HepG2 (cell line): ENCODE measurements around the gene SLC35B2. TPM values are rescaled to one million over a fixed set of nuclear protein-coding genes. Genes with fewer than 3 reads are reported as not detected.
A peak's percentile ranks its signal among the peaks of the same experiment; 100 is the strongest.

Experiments used
- AHR ChIP-seq: IDR thresholded peaks from 2 replicates; pipeline ENCODE4 v1.6.1; 2018; ENCODE audit warnings: missing genetic modification reagents, missing compliant biosample characterization
- GPBP1L1 ChIP-seq: sonication (generic); formaldehyde crosslinking; IDR thresholded peaks from 2 replicates; pipeline ENCODE4 v1.5.0; 2020; ENCODE audit warnings: mild to moderate bottlenecking, missing genetic modification reagents
- PBX3 ChIP-seq: sonication (generic); formaldehyde crosslinking; IDR thresholded peaks from 2 replicates; pipeline ENCODE4 v1.8.1; 2023; ENCODE audit warnings: missing genetic modification reagents, inconsistent platforms, borderline replicate concordance
- PRDM15 ChIP-seq: sonication (generic); formaldehyde crosslinking; IDR thresholded peaks from 2 replicates; pipeline ENCODE4 v1.4.0; 2020; ENCODE audit warnings: missing genetic modification reagents
- SALL1 ChIP-seq: sonication (generic); formaldehyde crosslinking; IDR thresholded peaks from 2 replicates; pipeline ENCODE4 v1.8.0; 2022; ENCODE audit warnings: mild to moderate bottlenecking, missing genetic modification reagents
- SIX1 ChIP-seq: sonication (generic); formaldehyde crosslinking; IDR thresholded peaks from 2 replicates; pipeline ENCODE4 v1.4.0; 2020; ENCODE audit warnings: missing genetic modification reagents, borderline replicate concordance
- TP53 ChIP-seq: sonication (generic); formaldehyde crosslinking; conservative IDR thresholded peaks from 2 replicates; pipeline ENCODE4 v1.4.0; 2020; ENCODE audit warnings: missing genetic modification reagents
- U2AF1 ChIP-seq: fragments of 200-400 bp; formaldehyde crosslinking; optimal IDR thresholded peaks from 2 replicates; pipeline ENCODE3; 2017; ENCODE audit warnings: mild to moderate bottlenecking, low read depth, low read length
- XRCC5 ChIP-seq: fragments of 200-400 bp; formaldehyde crosslinking; optimal IDR thresholded peaks from 2 replicates; pipeline ENCODE3; 2017; ENCODE audit warnings: mild to moderate bottlenecking, low read length
- ZFP41 ChIP-seq: sonication (generic); formaldehyde crosslinking; IDR thresholded peaks from 2 replicates; pipeline ENCODE4 v1.4.0; 2020; ENCODE audit warnings: mild to moderate bottlenecking, missing genetic modification reagents, borderline replicate concordance
- ZNF253 ChIP-seq: sonication (generic); formaldehyde crosslinking; IDR thresholded peaks from 2 replicates; pipeline ENCODE4 v1.8.0; 2022; ENCODE audit warnings: mild to moderate bottlenecking, missing genetic modification reagents, borderline replicate concordance
- ZNF383 ChIP-seq: sonication (generic); formaldehyde crosslinking; IDR thresholded peaks from 2 replicates; pipeline ENCODE4 v1.4.0; 2020; ENCODE audit warnings: missing genetic modification reagents, mild to moderate bottlenecking, borderline replicate concordance
- ZNF563 ChIP-seq: sonication (generic); formaldehyde crosslinking; IDR thresholded peaks from 2 replicates; pipeline ENCODE4 v1.8.0; 2022; ENCODE audit warnings: mild to moderate bottlenecking, moderate library complexity, missing genetic modification reagents
- ZNF652 ChIP-seq: IDR thresholded peaks from 2 replicates; pipeline ENCODE4 v1.6.1; 2016; ENCODE audit warnings: low read depth, borderline replicate concordance
- ZNF761 ChIP-seq: sonication (generic); formaldehyde crosslinking; conservative IDR thresholded peaks from 2 replicates; pipeline ENCODE4 v1.4.0; 2020; ENCODE audit warnings: mild to moderate bottlenecking, missing genetic modification reagents
- ZNF776 ChIP-seq: sonication (generic); formaldehyde crosslinking; IDR thresholded peaks from 2 replicates; pipeline ENCODE4 v1.4.0; 2020; ENCODE audit warnings: mild to moderate bottlenecking, missing genetic modification reagents
- ZNF790 ChIP-seq: sonication (generic); formaldehyde crosslinking; IDR thresholded peaks from 2 replicates; pipeline ENCODE4 v1.8.0; 2022; ENCODE audit warnings: missing genetic modification reagents, mild to moderate bottlenecking, borderline replicate concordance
- polyA plus RNA-seq, 8 experiments: library from polyadenylated mRNA; depleted of rRNA in 3 of 8; stranded (reverse) in 7 of 8; unstranded in 1 of 8; fragments of >200 nt; fragmentation: Illumina TruSeq in 4 of 8; extraction: Trizol in 4 of 8; gene quantifications; 2 replicates each; pipeline versions ENCODE4 v1.2.1 to v1.2.3, GENCODE V29; 2011 to 2016; ENCODE audit warnings: low read depth in 4 of 8, missing spikeins in 1 of 8, mixed read lengths in 1 of 8; ENCODE audit not compliant: insufficient read depth in 1 of 8
- total RNA-seq, 5 experiments: library from RNA; depleted of rRNA; stranded (reverse); fragments of >200 nt; fragmentation: Illumina TruSeq; extraction: Trizol; gene quantifications; 2 replicates each; pipeline ENCODE4 v1.2.3, GENCODE V29; 2016; ENCODE audit warnings: low read depth in 1 of 5
- TF ChIP-seq, protein P1 (sequence below): sonication (generic); formaldehyde crosslinking; IDR thresholded peaks from 2 replicates; pipeline ENCODE4 v1.8.1; 2023; ENCODE audit warnings: mild to moderate bottlenecking, missing genetic modification reagents, borderline replicate concordance
- TF ChIP-seq, protein P2 (sequence below): sonication (generic); formaldehyde crosslinking; IDR thresholded peaks from 2 replicates; pipeline ENCODE4 v1.5.1; 2020; ENCODE audit warnings: mild to moderate bottlenecking, moderate library complexity, missing genetic modification reagents

SLC35B2 gene
- total and polyA plus RNA-seq, 2 of the 13 experiments (the other 11 are each of a cell fraction or from before 2014, with no cell fraction given): 61.1 to 148 TPM

GRCh38 chr6:44245912-44246662, 11.2 kb downstream of the SLC35B2 start (continued):
- TF ChIP-seq PRDM15 (CRISPR knock-in tag): 0 out of 2 replicates have a peak, but pooled peaks have one; percentile 40
- TF ChIP-seq SALL1 (CRISPR knock-in tag): peak; percentile 57
- 0 out of 2 replicates have a peak, but pooled peaks have one; percentile 13 for TF ChIP-seq ZNF383 (CRISPR knock-in tag)
- TF ChIP-seq GPBP1L1 (CRISPR knock-in tag): no peak
- no peak; the same call in 1 of the 2 replicates for TF ChIP-seq ZNF652
- TF ChIP-seq ZNF790: no peak
- peak; percentile 96 for TF ChIP-seq XRCC5
- TF ChIP-seq ZNF563: no peak; the same call in none of the 2 replicates
- TF ChIP-seq PBX3: peak; percentile 20; the same call in 1 of the 2 replicates
- TF ChIP-seq ZNF776 (CRISPR knock-in tag): peak; percentile 45
- TF ChIP-seq SIX1: no peak
- TF ChIP-seq, protein P1, sequence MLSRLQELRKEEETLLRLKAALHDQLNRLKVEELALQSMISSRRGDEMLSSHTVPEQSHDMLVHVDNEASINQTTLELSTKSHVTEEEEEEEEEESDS (CRISPR knock-in tag): peak; percentile 50; the same call in 1 of the 2 replicates
- 0 out of 2 replicates have a peak, but pooled peaks have one; percentile 12 for TF ChIP-seq ZNF253 (CRISPR knock-in tag)
- TF ChIP-seq U2AF1: no peak
- TF ChIP-seq TP53 (CRISPR knock-in tag): peak; percentile 75; the same call in 1 of the 2 replicates
- peak; percentile 28; the same call in 1 of the 2 replicates for TF ChIP-seq AHR
- TF ChIP-seq ZFP41 (CRISPR knock-in tag): peak; percentile 16; the same call in 1 of the 2 replicates
- TF ChIP-seq, protein P2, sequence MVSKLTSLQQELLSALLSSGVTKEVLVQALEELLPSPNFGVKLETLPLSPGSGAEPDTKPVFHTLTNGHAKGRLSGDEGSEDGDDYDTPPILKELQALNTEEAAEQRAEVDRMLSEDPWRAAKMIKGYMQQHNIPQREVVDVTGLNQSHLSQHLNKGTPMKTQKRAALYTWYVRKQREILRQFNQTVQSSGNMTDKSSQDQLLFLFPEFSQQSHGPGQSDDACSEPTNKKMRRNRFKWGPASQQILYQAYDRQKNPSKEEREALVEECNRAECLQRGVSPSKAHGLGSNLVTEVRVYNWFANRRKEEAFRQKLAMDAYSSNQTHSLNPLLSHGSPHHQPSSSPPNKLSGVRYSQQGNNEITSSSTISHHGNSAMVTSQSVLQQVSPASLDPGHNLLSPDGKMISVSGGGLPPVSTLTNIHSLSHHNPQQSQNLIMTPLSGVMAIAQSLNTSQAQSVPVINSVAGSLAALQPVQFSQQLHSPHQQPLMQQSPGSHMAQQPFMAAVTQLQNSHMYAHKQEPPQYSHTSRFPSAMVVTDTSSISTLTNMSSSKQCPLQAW (CRISPR knock-in tag): peak; percentile 72
- peak; percentile 29; the same call in 1 of the 2 replicates for TF ChIP-seq ZNF761 (CRISPR knock-in tag)
